ENCODE data around the gene FRAT2. TPM values are rescaled to one million over a fixed set of nuclear protein-coding genes. Genes with fewer than 3 reads are reported as not detected.

FRAT2 gene
- total and polyA plus RNA-seq, 2 of the 13 experiments (the other 11 are each of a cell fraction or from before 2014, with no cell fraction given): 7.2 to 14.1 TPM

- peak; percentile 79; the same call in 1 of the 2 replicates for TF ChIP-seq SNAPC5 (CRISPR knock-in tag; IDR thresholded peaks at IDR 0.05; ENCODE audit: borderline replicate concordance)
- peak; percentile 76; the same call in 1 of the 2 replicates for TF ChIP-seq MAX (IDR thresholded peaks at IDR 0.05)
- peak; percentile 43; the same call in 1 of the 2 replicates for TF ChIP-seq SNAPC4 (CRISPR knock-in tag; IDR thresholded peaks at IDR 0.05)
- TF ChIP-seq ZSCAN12 (CRISPR knock-in tag; IDR thresholded peaks at IDR 0.05): 0 out of 2 replicates have a peak, but pooled peaks have one; percentile 81
- TF ChIP-seq SOX5 (CRISPR knock-in tag; IDR thresholded peaks at IDR 0.05; ENCODE audit: borderline replicate concordance): no peak
- TF ChIP-seq ZNF263 (CRISPR knock-in tag; IDR thresholded peaks at IDR 0.05): peak; percentile 74
- TF ChIP-seq MIXL1 (CRISPR knock-in tag; IDR thresholded peaks at IDR 0.05): no peak
- TF ChIP-seq ZNF460 (CRISPR knock-in tag; IDR thresholded peaks at IDR 0.05; ENCODE audit: borderline replicate concordance): no peak
- no peak for TF ChIP-seq ZNF569 (CRISPR knock-in tag; IDR thresholded peaks at IDR 0.05; ENCODE audit: borderline replicate concordance)
- TF ChIP-seq ZNF580 (CRISPR knock-in tag; IDR thresholded peaks at IDR 0.05; ENCODE audit: borderline replicate concordance, low read depth): peak; percentile 79; the same call in 1 of the 2 replicates
- TF ChIP-seq CHD2 (IDR thresholded peaks at IDR 0.05; ENCODE audit: low read depth, low read length): peak; percentile 13; the same call in 1 of the 2 replicates
- TF ChIP-seq ZNF274 (CRISPR knock-in tag; IDR thresholded peaks at IDR 0.05): peak; percentile 95
- TF ChIP-seq RBAK (CRISPR knock-in tag; IDR thresholded peaks at IDR 0.05): no peak
- TF ChIP-seq TBX3 (IDR thresholded peaks at IDR 0.05; ENCODE audit: borderline replicate concordance): peak; percentile 57; the same call in 1 of the 2 replicates
- TF ChIP-seq DMAP1 (CRISPR knock-in tag; IDR thresholded peaks at IDR 0.05): peak; percentile 64; the same call in 1 of the 2 replicates
- peak; percentile 86 for TF ChIP-seq POGK (CRISPR knock-in tag; conservative IDR thresholded peaks at IDR 0.05)
- TF ChIP-seq TAF15 (IDR thresholded peaks at IDR 0.05; ENCODE audit: low read depth, low read length, poor library complexity, severe bottlenecking): no peak
- peak; percentile 52; the same call in 1 of the 2 replicates for TF ChIP-seq ZNF280B (CRISPR knock-in tag; IDR thresholded peaks at IDR 0.05; ENCODE audit: borderline replicate concordance)
- 0 out of 2 replicates have a peak, but pooled peaks have one; percentile 24 for TF ChIP-seq NFKBIZ (CRISPR knock-in tag; IDR thresholded peaks at IDR 0.05)
- TF ChIP-seq ZNF12 (CRISPR knock-in tag; IDR thresholded peaks at IDR 0.05): peak; percentile 40; the same call in 1 of the 2 replicates
These were observed 42.2 kb downstream of the FRAT2 start, which contains the start of gene ARHGAP19 (continued) for GRCh38 chr10:97292097-97292861.
